Medulla oblongata (tissue), 1 donor: ENCODE data around the gene TDRD9.

Experiments used
- DNase-seq: peaks from one replicate; pipeline ENCODE4 v3.0.0-alpha.2; 2015; ENCODE audit errors: extremely low spot score

Gene TDRD9

GRCh38 chr14:104066279-104066678 is 138.0 kb downstream of the TDRD9 start:
- DNase-seq = no peak

GRCh38 chr14:104066719-104067295 is 138.6 kb downstream of the TDRD9 start:
- no peak for DNase-seq

- DNase-seq = no peak
Measured at GRCh38 chr14:104069541-104069940, 141.3 kb downstream of the TDRD9 start.

DNA sequence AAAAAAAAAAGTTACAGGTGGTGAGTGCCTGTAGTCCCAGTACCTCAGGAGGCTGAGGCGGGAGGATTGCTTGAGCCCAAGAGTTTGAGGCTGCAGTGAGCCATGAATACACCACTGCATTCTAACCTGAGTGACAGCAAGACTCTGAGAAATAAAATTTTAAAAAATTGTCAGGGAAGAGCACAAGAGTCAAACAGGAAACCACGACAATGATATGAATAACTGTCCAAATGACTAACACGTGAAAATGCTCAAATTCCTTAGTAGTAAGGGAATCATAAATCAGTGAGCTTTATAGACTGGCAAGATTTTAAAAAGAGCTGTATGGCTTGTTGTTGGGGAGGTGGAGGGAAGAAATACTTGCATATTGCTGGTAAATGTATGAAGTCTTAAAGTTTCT is 144.3 kb downstream of the TDRD9 start:
- no peak for DNase-seq

DNA sequence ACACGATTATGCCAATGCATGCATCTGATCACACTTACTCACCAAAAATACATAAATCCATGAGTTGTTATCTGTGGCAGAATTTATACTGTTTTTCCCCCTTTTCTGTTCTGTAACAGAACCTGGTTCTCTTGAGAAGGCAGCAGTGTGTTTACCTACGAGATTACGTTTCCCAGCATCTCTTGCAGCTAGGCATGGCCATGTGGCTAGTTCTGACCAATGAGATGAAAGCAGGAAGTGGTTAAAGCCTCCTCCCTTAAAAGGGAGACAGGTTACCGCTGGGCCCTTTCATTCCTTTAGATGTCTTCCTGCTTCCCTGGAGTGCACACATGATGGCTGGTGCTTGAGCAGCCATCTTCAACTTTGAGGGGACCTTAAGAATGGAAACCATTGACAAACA is 145.5 kb downstream of the TDRD9 start:
- no peak for DNase-seq

DNA sequence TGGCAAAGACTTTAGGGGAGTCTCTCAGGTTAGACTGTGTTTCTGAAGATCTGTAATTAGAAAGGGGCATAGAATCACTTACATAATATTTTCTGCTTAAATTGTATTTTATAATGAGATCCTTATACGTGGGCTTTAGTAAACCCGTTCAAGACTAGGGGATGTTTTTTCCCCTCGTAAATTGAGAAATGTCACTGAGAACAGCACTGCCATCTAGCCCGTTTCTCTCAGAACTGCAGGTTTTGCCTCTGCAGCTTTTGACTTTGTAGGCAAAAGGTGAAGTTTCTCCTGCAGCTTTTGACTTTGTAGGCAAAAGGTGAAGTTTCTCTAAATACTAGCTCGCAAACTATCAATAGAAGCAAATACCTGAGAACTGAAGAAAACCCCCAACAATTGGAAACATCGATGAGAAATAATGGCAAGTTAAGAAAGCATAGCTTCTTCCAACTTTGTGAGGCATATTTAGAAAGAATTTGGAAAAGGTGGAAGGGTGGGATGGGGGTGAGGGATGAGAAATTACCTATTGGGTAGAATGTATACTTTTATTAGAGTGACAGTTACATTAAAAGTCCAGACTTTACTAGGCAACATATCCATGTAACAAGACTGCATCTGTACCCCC is 147.4 kb downstream of the TDRD9 start:
- no peak for DNase-seq

- no peak for DNase-seq
Measured at GRCh38 chr14:104076743-104077142, 148.5 kb downstream of the TDRD9 start.

DNA sequence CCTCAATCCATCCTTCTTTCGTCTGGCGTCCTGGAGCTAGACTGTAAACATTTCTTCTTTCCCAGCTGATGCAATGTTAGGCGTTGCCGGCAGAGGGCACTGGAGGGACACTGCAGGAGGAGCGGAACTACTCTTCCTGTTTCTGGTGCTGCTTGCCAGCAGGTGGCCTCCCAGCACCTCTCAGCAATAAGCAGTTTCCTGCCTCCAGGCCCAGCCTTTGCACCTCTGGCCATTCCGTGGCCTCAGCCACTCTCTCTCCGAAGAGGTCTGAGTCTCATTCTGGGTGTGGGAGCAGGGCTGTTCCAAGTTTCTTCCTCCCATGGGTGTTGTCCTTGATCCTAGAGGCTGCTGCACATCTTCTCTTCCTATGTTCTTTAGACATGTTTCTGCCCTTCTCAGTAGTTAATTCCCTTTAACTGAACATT is 149.8 kb downstream of the TDRD9 start:
- DNase-seq = peak; percentile 90

DNA sequence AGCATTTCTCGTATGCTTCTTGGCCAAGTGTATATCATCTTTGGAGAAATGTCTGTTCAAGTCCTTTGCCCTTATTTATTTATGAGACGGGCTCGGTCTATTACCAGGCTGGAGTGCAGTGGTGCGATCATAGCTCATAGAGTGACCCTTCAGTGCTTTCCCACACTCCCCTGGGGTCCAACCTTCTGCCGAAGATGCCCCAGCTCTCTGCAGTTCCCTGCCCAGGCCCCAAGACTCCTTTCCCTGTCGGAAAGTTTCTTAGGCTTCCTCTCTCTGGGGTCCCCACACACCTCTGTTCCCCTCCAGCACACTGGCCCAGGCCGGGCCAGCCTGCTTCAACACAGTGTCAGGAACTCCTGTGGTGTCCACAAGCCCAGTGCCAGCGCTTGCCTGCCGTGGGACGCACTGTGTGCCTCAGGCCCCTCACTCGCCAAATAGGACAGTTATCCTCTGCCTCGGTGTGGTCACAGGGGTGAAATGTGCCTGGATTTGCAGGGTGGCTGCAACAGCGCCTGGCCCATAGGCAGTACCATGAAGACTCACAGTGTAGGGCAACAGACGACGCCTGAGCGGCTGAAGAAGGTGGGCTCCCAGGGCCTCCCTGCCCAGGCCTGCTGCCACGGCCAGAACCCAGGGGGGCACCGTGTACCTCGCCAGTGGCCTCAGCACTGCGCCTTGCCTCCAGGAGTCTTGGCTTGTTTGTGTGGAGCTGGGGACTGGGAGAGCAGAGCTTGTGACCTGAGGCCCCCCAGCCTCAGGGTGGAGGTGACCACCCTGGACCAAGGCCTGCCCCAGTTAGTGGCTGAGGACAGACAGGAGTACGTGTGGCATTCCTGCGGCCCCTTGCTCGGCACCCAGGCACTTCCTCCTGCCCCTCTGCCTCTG is 152.4 kb downstream of the TDRD9 start:
- no peak for DNase-seq

- no peak for DNase-seq
Measured at GRCh38 chr14:104081261-104081835, 153.1 kb downstream of the TDRD9 start.

- no peak for DNase-seq
Measured at GRCh38 chr14:104081951-104082464, 153.8 kb downstream of the TDRD9 start.

DNA sequence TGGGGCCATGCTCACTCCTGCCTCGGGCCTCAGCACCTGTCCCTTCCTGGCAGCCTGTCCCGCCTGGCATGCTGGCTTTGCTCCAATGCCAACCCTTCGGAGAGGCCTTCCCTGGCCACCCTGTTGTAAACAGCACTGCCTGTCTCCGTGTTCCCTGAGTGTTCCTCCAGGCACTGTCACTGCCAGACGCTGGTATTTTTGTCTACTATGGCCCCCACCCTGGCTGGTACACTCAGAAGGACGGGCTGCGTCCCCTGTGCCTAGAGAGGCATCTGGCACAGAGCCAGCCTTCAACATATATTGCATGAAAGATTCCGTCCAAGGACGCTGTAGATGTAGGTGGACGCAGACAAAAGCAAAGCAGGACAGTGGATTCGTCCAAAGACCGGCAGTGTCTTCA is 154.6 kb downstream of the TDRD9 start:
- DNase-seq = no peak

DNA sequence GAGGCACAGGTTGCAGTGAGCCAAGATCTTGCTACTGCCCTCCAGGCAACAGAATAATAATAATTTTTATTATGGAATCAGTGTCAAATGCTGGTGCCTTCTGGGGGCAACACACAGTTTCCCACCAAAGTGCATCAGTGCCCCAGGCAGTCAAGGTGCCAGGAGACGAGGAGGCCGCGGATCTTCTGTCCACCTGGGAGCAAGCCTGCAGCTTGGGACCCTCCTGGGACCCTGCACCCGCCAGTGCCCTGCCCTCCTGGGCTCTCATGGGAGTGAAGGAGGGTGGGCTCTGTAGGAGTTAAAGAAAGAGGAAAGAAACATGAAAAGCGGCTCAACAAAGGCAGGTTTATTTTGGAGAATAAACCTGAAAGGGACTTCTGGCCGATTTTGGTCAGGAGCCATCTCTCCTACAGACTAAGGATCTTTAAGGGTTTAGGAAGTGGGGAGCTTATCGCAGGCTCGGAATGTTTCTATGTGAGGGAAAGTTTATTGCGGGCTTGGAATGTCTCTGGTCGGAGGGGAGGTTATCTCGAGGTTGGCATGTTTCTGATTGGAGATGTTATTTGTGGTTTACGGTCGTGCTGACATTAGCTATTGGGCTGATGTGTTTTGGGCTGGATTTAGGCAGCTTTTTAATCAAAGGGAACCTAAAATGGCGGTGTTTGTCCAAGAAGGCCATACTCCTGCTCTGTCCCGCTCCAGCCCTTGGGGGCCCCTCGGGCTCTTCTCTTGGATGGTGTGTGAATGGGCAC is 156.2 kb downstream of the TDRD9 start:
- DNase-seq = no peak

DNA sequence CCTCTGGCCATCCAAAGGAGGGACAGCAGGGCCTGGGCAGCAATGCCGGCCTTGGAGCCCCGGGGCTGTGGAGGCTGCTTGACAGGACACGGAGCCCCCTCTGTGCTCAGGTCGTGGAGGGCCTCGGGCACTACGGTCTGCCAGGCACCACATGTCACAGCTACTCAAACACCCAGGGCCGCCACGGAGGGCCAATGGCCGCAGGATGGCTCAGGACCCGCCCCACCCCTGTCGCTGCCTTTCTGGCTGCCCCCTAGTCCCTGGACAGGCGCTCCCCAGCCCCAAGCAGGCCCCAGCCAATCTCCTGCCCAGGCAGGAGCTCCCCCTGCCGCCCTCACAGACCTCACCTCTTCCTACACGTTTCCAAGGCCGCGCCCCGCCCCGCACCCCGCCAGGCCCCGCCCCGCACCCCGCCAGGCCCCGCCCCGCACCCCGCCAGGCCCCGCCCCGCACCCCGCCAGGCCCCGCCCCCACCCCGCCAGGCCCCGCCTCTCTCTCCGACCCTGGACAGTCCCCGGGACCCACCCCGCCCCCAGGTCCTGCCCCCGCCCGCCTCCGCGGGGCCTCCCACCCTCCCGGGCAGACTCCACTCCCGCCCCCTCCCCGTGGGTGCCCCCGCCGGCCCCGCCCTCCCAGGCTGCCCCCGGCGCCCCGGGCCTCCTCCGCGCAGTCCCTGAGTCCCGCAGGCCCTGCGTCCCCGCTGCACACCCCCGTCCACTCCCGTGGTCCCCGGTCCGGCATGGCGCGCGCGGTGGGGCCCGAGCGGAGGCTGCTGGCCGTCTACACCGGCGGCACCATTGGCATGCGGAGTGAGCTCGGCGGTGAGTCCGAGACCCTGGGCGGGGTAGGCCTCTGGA is 157.0 kb downstream of the TDRD9 start, which contains the start of gene ASPG:
Gene ASPG (plus strand): TSS at position 669 of the 857 bp plus-strand sequence. CDS start 71 bp downstream, at position 740.
- DNase-seq = no peak

DNA sequence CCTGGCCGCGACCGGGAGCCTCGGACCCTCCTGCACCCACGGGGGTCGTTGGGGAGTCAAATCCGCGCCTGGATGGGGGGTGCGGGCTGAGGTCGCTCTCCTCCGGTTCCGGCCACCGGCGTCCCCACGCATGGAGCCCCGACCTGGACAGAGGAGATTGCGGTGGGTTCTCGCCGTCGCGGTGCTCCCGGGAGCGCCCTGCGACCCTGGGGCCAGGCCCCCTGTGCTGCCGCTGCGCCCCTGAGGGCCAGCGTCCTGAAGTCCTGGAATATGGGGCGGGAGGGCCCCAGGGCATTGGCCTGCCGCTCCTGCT is 157.6 kb downstream of the TDRD9 start:
- DNase-seq = no peak

GRCh38 chr14:104086210-104086660 is 158.0 kb downstream of the TDRD9 start:
- no peak for DNase-seq

- peak; percentile 26 for DNase-seq
Measured at GRCh38 chr14:104086661-104087461, 158.6 kb downstream of the TDRD9 start.

DNA sequence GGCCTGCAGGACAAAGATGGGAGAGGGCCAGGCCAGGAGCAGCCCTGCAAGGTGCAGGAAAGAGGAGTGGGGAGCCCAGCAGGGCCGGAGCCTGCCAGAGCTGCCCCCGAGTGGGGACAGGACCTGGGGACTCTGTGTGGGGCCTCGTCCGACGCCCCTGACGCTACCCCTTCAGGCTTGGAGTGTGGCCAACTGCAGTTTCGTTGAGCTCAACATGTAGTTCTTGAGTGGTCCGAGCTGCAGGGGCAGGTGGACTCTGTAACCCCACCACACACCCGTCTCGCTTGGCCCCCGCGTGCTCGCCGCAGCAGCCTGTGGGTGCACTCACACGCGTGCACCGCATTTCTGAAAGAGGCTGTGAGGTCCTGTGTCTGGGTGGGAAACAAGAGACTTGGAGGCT is 159.2 kb downstream of the TDRD9 start:
- no peak for DNase-seq

GRCh38 chr14:104087981-104088850 is 160.0 kb downstream of the TDRD9 start:
- no peak for DNase-seq
